OCI-LY7 (cell line): ENCODE results near the gene OSBP2. TPM values are rescaled to one million over a fixed set of nuclear protein-coding genes. Genes with fewer than 3 reads are reported as not detected.

Source experiments
- BruUV-seq: library from RNA; stranded (reverse); fragments of 400-500 nt; replicated peaks from 2 replicates; lab custom pipeline; 2021; lab: Mats Ljungman, UMichigan
- CTCF ChIA-PET: fragments of 300-600 bp; sonication (Branson Sonifier 250); formaldehyde crosslinking; loops from one replicate; lab custom pipeline; 2022; ENCODE audit warnings: antibody characterized with exemption; ENCODE audit not compliant: unreplicated experiment; lab: Charles Lee
- POLR2A ChIA-PET: fragments of 300-600 bp; sonication (Branson Sonifier 250); formaldehyde crosslinking; loops from one replicate; lab custom pipeline; 2022; ENCODE audit warnings: antibody characterized with exemption; lab: Charles Lee
- DNase-seq: peaks from one replicate; pipeline ENCODE4 v3.0.0-alpha.2; 2015; ENCODE audit warnings: low spot score
- H2AFZ ChIP-seq: fragments of 200-600 bp; sonication (generic), shearing (Covaris generic); 2 replicates; pipeline ENCODE4 v1.6.1; 2014; ENCODE audit warnings: mild to moderate bottlenecking, antibody characterized with exemption, low read length, moderate library complexity
- H3K27ac ChIP-seq: fragments of 200-600 bp; sonication (generic); 2 replicates; pipeline ENCODE4 v1.5.1; 2014; ENCODE audit warnings: mixed run types, low read depth, mild to moderate bottlenecking, moderate library complexity, low read length, inconsistent platforms; ENCODE audit not compliant: poor library complexity, severe bottlenecking
- H3K36me3 ChIP-seq: fragments of 200-600 bp; sonication (generic); 2 replicates; pipeline ENCODE4 v1.6.1; 2014; ENCODE audit warnings: mild to moderate bottlenecking, antibody characterized with exemption, low read length, moderate library complexity, mixed read lengths; ENCODE audit not compliant: insufficient read depth
- H3K4me1 ChIP-seq: fragments of 200-600 bp; sonication (generic); 2 replicates; pipeline ENCODE4 v1.5.1; 2014; ENCODE audit warnings: mild to moderate bottlenecking, low read length; ENCODE audit not compliant: insufficient read depth, poor library complexity, severe bottlenecking
- H3K4me2 ChIP-seq: fragments of 200-600 bp; sonication (generic); 2 replicates; pipeline ENCODE4 v1.6.1; 2014; ENCODE audit warnings: mild to moderate bottlenecking, low read length
- H3K4me3 ChIP-seq: fragments of 200-600 bp; sonication (generic); 2 replicates; pipeline ENCODE4 v1.5.1; 2014; ENCODE audit warnings: mild to moderate bottlenecking, low read depth, low read length; ENCODE audit not compliant: poor library complexity, severe bottlenecking
- H3K79me2 ChIP-seq: fragments of 200-600 bp; sonication (generic); 2 replicates; pipeline ENCODE4 v1.6.1; 2016; ENCODE audit warnings: low read depth, mild to moderate bottlenecking, low read length, moderate library complexity, mixed read lengths; ENCODE audit not compliant: insufficient read depth
- H3K9me2 ChIP-seq: fragments of 200-600 bp; sonication (generic); 2 replicates; pipeline ENCODE4 v1.6.1; 2016; ENCODE audit warnings: mild to moderate bottlenecking, low read length, mixed read lengths; ENCODE audit not compliant: insufficient read depth
- H3K9me3 ChIP-seq: fragments of 200-600 bp; sonication (generic); 2 replicates; pipeline ENCODE4 v1.6.1; 2014; ENCODE audit warnings: mild to moderate bottlenecking, mixed run types, low read length, mixed read lengths
- H4K20me1 ChIP-seq: fragments of 200-600 bp; sonication (generic); 2 replicates; pipeline ENCODE4 v1.6.1; 2014; ENCODE audit warnings: mild to moderate bottlenecking, antibody characterized with exemption, low read length, moderate library complexity, mixed read lengths; ENCODE audit not compliant: insufficient read depth
- EZH2phosphoT487 ChIP-seq: fragments of 200-600 bp; sonication (generic); IDR thresholded peaks from 2 replicates; pipeline ENCODE4 v1.6.1; 2018; ENCODE audit warnings: low read depth, borderline replicate concordance, mild to moderate bottlenecking, mixed run types, antibody characterized with exemption, low read length, moderate library complexity, mixed read lengths
- intact Hi-C: fragments of 100-400 bp; cut with micrococcal nuclease; formaldehyde crosslinking; loops from one replicate; pipeline ENCODE4 v1.10.0; 2022; ENCODE audit not compliant: unreplicated experiment
- total RNA-seq, 2 experiments: library from RNA; depleted of rRNA in 1 of 2; stranded (reverse); fragments of >200 nt in 1 of 2; shearing (Covaris generic) in 1 of 2; gene quantifications; 2 replicates each; pipeline ENCODE4 v1.2.3, GENCODE V29; 2014 to 2022
- TF ChIP-seq, protein P1 (sequence below): fragments of 200-600 bp; sonication (generic); conservative IDR thresholded peaks from 2 replicates; pipeline ENCODE4 v1.5.1; 2014; ENCODE audit warnings: mild to moderate bottlenecking, antibody characterized with exemption, low read length, moderate library complexity, mixed read lengths

OSBP2 gene
- total RNA-seq, 2 experiments from 2014 or later = 0.19 to 0.34 TPM

DNA sequence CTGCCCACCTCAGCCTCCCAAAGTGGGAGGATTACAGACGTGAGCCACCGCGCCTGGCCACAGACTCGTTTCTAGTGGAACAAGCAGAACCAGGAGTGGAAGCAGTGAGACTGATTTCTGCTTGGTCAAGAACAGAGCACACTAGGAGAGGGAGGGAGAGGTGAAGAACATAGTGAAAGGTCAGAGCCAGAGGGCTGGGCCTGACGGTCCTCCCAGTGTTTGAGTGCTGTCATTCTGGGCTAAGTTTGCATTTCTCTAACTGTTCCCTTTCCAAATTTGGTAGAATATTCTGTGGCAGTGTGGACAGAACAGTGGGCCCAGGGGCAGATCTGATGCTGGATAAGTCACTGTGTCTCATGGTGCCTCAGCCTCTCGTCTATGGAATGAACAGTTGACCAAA is 55.2 kb downstream of the OSBP2 start:
- no peak overlapping the region for H3K4me2 ChIP-seq
- CTCF ChIA-PET = no interaction called here
- no peak overlapping the region for H2AFZ ChIP-seq
- no peaks in the 10 kb centered on the region for H4K20me1 ChIP-seq
- H3K4me3 ChIP-seq = no peak overlapping the region
- H3K9me3 ChIP-seq = no peaks in the 10 kb centered on the region
- POLR2A ChIA-PET = no interaction called here
- H3K27ac ChIP-seq = no peak overlapping the region
- H3K4me1 ChIP-seq = no peaks in the 10 kb centered on the region
- no peaks in the 10 kb centered on the region for H3K79me2 ChIP-seq
- TF ChIP-seq EZH2phosphoT487 = no peak
- TF ChIP-seq, protein P1, sequence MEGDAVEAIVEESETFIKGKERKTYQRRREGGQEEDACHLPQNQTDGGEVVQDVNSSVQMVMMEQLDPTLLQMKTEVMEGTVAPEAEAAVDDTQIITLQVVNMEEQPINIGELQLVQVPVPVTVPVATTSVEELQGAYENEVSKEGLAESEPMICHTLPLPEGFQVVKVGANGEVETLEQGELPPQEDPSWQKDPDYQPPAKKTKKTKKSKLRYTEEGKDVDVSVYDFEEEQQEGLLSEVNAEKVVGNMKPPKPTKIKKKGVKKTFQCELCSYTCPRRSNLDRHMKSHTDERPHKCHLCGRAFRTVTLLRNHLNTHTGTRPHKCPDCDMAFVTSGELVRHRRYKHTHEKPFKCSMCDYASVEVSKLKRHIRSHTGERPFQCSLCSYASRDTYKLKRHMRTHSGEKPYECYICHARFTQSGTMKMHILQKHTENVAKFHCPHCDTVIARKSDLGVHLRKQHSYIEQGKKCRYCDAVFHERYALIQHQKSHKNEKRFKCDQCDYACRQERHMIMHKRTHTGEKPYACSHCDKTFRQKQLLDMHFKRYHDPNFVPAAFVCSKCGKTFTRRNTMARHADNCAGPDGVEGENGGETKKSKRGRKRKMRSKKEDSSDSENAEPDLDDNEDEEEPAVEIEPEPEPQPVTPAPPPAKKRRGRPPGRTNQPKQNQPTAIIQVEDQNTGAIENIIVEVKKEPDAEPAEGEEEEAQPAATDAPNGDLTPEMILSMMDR = no peak
- H3K9me2 ChIP-seq = no peaks in the 10 kb centered on the region
- DNase-seq = no peak
- H3K36me3 ChIP-seq = no peaks in the 10 kb centered on the region
- no TSS peak for BruUV-seq
- intact Hi-C loops = no loop called here

DNA sequence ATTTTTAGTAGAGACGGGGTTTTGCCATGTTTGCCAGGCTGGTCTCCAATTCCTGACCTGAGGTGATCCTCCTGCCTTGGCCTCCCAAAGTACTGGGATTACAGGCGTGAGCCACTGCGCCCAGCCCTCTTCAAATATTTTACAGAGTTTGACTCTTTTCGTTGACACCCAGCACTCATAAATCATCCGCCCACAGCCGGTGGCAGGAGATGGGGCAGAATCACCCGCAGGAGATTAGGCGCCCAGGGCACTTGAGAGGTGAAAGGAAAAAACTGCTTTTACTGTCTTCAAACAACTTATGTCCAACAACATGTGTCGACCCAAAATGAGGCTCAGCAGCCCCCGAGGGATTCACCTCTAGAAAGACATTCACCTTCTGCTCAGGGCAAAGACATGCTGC is 56.9 kb downstream of the OSBP2 start:
- POLR2A ChIA-PET = no interaction called here
- Histone ChIP-seq H3K79me2 (no peaks in the 10 kb centered on the region), H2AFZ (no peak overlapping the region), H3K9me3 (no peaks in the 10 kb centered on the region), H4K20me1 (no peaks in the 10 kb centered on the region), H3K36me3 (no peaks in the 10 kb centered on the region), H3K27ac (no peak overlapping the region), H3K4me2 (no peak overlapping the region), H3K4me3 (no peak overlapping the region), H3K9me2 (no peaks in the 10 kb centered on the region), H3K4me1 (no peaks in the 10 kb centered on the region)
- no TSS peak for BruUV-seq
- no peak for DNase-seq
- no peak for TF ChIP-seq EZH2phosphoT487
- TF ChIP-seq, protein P1 = no peak
- intact Hi-C loops = no loop called here
- CTCF ChIA-PET = no interaction called here

DNA sequence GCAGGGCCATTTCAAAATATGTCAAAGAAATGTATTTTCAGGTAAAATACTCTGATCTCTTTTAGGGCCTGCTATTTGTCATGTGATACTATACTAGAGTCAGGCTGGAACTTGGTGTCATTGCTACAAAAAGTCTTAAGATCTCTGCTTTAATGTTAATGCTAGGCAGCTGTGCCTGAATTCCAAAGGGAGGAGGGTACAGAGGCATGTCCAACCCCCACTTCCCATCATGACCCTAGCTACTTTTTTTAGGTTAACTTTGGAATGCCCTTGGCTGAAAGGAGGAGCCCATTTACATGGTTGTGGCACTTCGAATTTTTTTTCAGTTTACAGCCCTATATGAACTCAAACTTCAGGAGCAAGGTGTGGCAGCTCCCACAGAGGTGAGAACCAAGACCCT is 58.1 kb downstream of the OSBP2 start:
- ChIA-PET CTCF (no interaction called here), POLR2A (no interaction called here)
- Histone ChIP-seq H3K4me2 (no peak overlapping the region), H3K36me3 (no peaks in the 10 kb centered on the region), H3K4me1 (no peaks in the 10 kb centered on the region), H3K4me3 (no peak overlapping the region), H2AFZ (no peak overlapping the region), H3K9me3 (no peaks in the 10 kb centered on the region), H3K27ac (no peak overlapping the region), H3K9me2 (no peaks in the 10 kb centered on the region), H3K79me2 (no peaks in the 10 kb centered on the region), H4K20me1 (no peaks in the 10 kb centered on the region)
- intact Hi-C loops = no loop called here
- BruUV-seq = no TSS peak
- no peak for TF ChIP-seq EZH2phosphoT487
- TF ChIP-seq, protein P1 = no peak
- DNase-seq = no peak
